Mesenteric fat pad (tissue), 1 donor: ENCODE measurements around the gene PAAF1. TPM values are rescaled to one million over a fixed set of nuclear protein-coding genes. Genes with fewer than 3 reads are reported as not detected.

Experiments
- DNase-seq: peaks from one replicate; pipeline ENCODE4 v3.0.0-alpha.2; 2020; ENCODE audit warnings: low spot score
- total RNA-seq: library from RNA; stranded (reverse); fragmentation: NEBNext Ultra II Directional; extraction: Animal tissue kit (Norgen Biotek cat#: 25700); gene quantifications from one replicate; pipeline ENCODE4 v1.2.1, GENCODE V29; 2021
- donor health status: DM: yes; HTN: yes; CAD: no.

PAAF1 gene
- total RNA-seq, 1 donor from 2014 or later: 12.8 TPM

- DNase-seq: no peak
These were observed 94.4 kb downstream of the PAAF1 start for GRCh38 chr11:73971175-73971719.

GRCh38 chr11:73972187-73972586, 95.4 kb downstream of the PAAF1 start:
- no peak for DNase-seq

- no peak for DNase-seq
These were observed 96.0 kb downstream of the PAAF1 start for GRCh38 chr11:73972620-73973449.

GRCh38 chr11:73974604-73975478, 98.0 kb downstream of the PAAF1 start:
- no peak for DNase-seq

- no peak for DNase-seq
These were observed 98.6 kb downstream of the PAAF1 start for GRCh38 chr11:73975479-73975757.

- no peak for DNase-seq
These were observed 99.8 kb downstream of the PAAF1 start for GRCh38 chr11:73976451-73977151.

- DNase-seq: no peak
These were observed 101.2 kb downstream of the PAAF1 start for GRCh38 chr11:73977856-73978519.

GRCh38 chr11:73978576-73979086, 101.8 kb downstream of the PAAF1 start:
- DNase-seq: no peak

GRCh38 chr11:73980001-73980961, 103.5 kb downstream of the PAAF1 start:
- DNase-seq: no peak

Other genes starting within 250 kb of the PAAF1 start
- 0.58 TPM for gene PLEKHB1, start 230.4 kb upstream of the PAAF1 start, total RNA-seq
- 122 TPM for gene RAB6A, start 115.9 kb upstream of the PAAF1 start, total RNA-seq
- 16.8 TPM for gene MRPL48, start 89.1 kb upstream of the PAAF1 start, total RNA-seq
- 58.4 TPM for gene COA4, start 153 bp upstream of the PAAF1 start, total RNA-seq
- not detected for gene DNAJB13, start 74.0 kb downstream of the PAAF1 start, total RNA-seq
- gene UCP2, start 105.8 kb downstream of the PAAF1 start, total RNA-seq: 76.8 TPM
- gene UCP3, start 132.1 kb downstream of the PAAF1 start, total RNA-seq: 2.7 TPM